HG02938 (cell line): ENCODE data around the gene MAST4.

ENCODE experiments used
- ATAC-seq: cut with Tn5 transposase; IDR thresholded peaks from one replicate; pipeline ENCODE4 v1.9.1; 2021; ENCODE audit warnings: mild to moderate bottlenecking, moderate library complexity; ENCODE audit not compliant: unreplicated experiment

Gene MAST4

DNA sequence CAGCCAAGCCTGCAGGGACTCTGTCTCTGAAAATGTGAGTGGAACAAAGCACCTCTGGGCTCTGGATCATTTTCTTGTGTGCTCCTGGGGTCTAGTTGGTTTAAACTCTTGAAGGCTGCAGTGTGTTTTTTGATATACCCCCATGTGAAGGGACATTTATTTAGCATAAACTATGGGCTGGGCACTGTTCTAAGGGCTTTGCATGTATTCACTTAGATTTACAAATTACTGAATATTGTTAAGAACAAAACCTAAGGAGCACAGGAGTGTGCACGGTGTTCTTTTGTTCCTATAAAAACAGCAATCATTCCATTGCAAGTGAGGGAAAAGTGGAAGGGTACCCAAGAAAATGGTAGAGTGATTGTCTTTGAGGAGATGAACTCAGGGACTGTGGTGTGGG is 620.4 kb downstream of the MAST4 start:
- no peak for ATAC-seq
